Panc1 (cell line): ENCODE data around the gene TCF7. TPM values are rescaled to one million over a fixed set of nuclear protein-coding genes. Genes with fewer than 3 reads are reported as not detected.

Experiments
- ATAC-seq: fragments of 200-7000 bp; cut with Tn5 transposase; 2 replicates; pipeline ENCODE4 v1.9.1; 2020; ENCODE audit warnings: mild to moderate bottlenecking, moderate library complexity
- BruUV-seq: library from RNA; stranded (reverse); fragments of 400-500 nt; replicated peaks from 2 replicates; lab custom pipeline; 2021; lab: Mats Ljungman, UMichigan
- CTCF ChIA-PET: fragments of 300-600 bp; sonication (Branson Sonifier 250); formaldehyde crosslinking; loops from one replicate; lab custom pipeline; 2022; ENCODE audit warnings: antibody characterized with exemption; lab: Charles Lee
- POLR2A ChIA-PET: fragments of 300-600 bp; sonication (Branson Sonifier 250); formaldehyde crosslinking; loops from one replicate; lab custom pipeline; 2022; ENCODE audit warnings: antibody characterized with exemption; lab: Charles Lee
- DNase-seq: peaks from one replicate; pipeline ENCODE4 v3.0.0-alpha.2; 2010; ENCODE audit warnings: low read depth, low spot score
- H3K27ac ChIP-seq: 2 replicates; pipeline ENCODE4 v1.5.1; 2011; ENCODE audit warnings: mild to moderate bottlenecking, low read length, inconsistent platforms
- H3K27me3 ChIP-seq: fragments of 200-500 bp; sonication (Bioruptor generic); 2 replicates; pipeline ENCODE4 v1.6.0; 2014; ENCODE audit warnings: low read length, inconsistent platforms; ENCODE audit not compliant: control insufficient read depth, insufficient read depth
- H3K36me3 ChIP-seq: fragments of 200-500 bp; sonication (Bioruptor generic); 2 replicates; pipeline ENCODE4 v1.5.1; 2014; ENCODE audit warnings: inconsistent platforms, mild to moderate bottlenecking, low read length, moderate library complexity; ENCODE audit not compliant: control insufficient read depth, insufficient read depth
- H3K4me1 ChIP-seq: 2 replicates; pipeline ENCODE4 v1.5.1; 2011; ENCODE audit warnings: inconsistent platforms, mild to moderate bottlenecking, low read length, moderate library complexity; ENCODE audit not compliant: control insufficient read depth, insufficient read depth
- H3K4me3 ChIP-seq, 2 experiments: 2 replicates each; pipeline ENCODE4 v1.5.1; 2011 to 2012; ENCODE audit warnings: low read depth in 2 of 2, low read length in 2 of 2, mild to moderate bottlenecking in 2 of 2, inconsistent platforms in 1 of 2, moderate library complexity in 1 of 2
- H3K9me3 ChIP-seq: fragments of 200-500 bp; sonication (Bioruptor generic); 2 replicates; pipeline ENCODE4 v1.5.1; 2014; ENCODE audit warnings: low read depth, mild to moderate bottlenecking, inconsistent platforms, low read length, moderate library complexity; ENCODE audit not compliant: control insufficient read depth, insufficient read depth
- POLR2AphosphoS5 ChIP-seq: IDR thresholded peaks from 2 replicates; pipeline ENCODE4 v1.6.1; 2012; ENCODE audit warnings: mild to moderate bottlenecking, low read depth, low read length, moderate library complexity
- SIN3A ChIP-seq: IDR thresholded peaks from 2 replicates; pipeline ENCODE4 v1.6.1; 2012; ENCODE audit warnings: low read depth, mild to moderate bottlenecking, low read length, moderate library complexity, borderline replicate concordance; ENCODE audit not compliant: insufficient read depth
- TCF7L2 ChIP-seq: IDR thresholded peaks from 2 replicates; pipeline ENCODE4 v1.6.1; 2011; ENCODE audit warnings: mild to moderate bottlenecking, low read depth, low read length, inconsistent platforms
- in situ Hi-C: cut with HindIII; loops from 2 replicates; pipeline ENCODE4 v1.10.0; 2016; ENCODE audit warnings: low sequenced_read_pairs, low pct_unique_long_range_greater_than_20kb
- intact Hi-C: fragments of 100-400 bp; cut with micrococcal nuclease; formaldehyde crosslinking; loops from one replicate; pipeline ENCODE4 v1.10.0; 2022; ENCODE audit not compliant: unreplicated experiment
- total RNA-seq: library from RNA; stranded (reverse); gene quantifications from one replicate; pipeline ENCODE4 v1.2.1, GENCODE V29; 2021; ENCODE audit not compliant: unreplicated experiment
- TF ChIP-seq, protein P1 (sequence below), 2 experiments: IDR thresholded peaks; 2 replicates each; pipeline ENCODE4 v1.6.1; 2011 to 2012; ENCODE audit warnings: low read depth in 2 of 2, control low read depth in 1 of 2, low read length in 1 of 2, mild to moderate bottlenecking in 1 of 2, moderate library complexity in 1 of 2; ENCODE audit not compliant: insufficient read depth in 1 of 2
- TF ChIP-seq, protein P2 (sequence below): fragments of 450-650 bp; IDR thresholded peaks from 2 replicates; pipeline ENCODE4 v1.5.1; 2017; ENCODE audit warnings: mild to moderate bottlenecking

Gene TCF7
- total RNA-seq, 1 experiment from 2014 or later: 24.0 TPM

DNA sequence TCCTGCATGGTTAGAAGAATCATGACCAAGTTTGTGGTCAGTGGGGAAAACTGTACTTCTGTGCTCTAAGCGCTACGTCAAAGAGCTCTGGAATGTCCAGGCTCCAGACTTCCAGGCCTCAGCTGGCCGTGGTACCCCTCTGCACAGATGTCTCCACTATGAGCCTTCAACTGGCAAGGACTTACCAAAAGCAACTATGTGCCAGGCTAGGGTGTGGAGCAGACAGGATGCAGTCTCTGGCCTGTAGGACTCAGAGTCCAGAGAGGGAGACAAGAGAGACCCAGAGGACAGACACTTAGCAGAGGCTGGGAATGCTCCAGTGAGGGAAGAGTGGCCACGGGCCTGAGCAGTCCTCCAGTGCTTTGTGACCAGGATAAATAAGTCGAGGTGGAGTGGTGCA, 31.0 kb upstream of the TCF7 start:
- H3K27ac ChIP-seq: no peak overlapping the region
- TF ChIP-seq, protein P1, sequence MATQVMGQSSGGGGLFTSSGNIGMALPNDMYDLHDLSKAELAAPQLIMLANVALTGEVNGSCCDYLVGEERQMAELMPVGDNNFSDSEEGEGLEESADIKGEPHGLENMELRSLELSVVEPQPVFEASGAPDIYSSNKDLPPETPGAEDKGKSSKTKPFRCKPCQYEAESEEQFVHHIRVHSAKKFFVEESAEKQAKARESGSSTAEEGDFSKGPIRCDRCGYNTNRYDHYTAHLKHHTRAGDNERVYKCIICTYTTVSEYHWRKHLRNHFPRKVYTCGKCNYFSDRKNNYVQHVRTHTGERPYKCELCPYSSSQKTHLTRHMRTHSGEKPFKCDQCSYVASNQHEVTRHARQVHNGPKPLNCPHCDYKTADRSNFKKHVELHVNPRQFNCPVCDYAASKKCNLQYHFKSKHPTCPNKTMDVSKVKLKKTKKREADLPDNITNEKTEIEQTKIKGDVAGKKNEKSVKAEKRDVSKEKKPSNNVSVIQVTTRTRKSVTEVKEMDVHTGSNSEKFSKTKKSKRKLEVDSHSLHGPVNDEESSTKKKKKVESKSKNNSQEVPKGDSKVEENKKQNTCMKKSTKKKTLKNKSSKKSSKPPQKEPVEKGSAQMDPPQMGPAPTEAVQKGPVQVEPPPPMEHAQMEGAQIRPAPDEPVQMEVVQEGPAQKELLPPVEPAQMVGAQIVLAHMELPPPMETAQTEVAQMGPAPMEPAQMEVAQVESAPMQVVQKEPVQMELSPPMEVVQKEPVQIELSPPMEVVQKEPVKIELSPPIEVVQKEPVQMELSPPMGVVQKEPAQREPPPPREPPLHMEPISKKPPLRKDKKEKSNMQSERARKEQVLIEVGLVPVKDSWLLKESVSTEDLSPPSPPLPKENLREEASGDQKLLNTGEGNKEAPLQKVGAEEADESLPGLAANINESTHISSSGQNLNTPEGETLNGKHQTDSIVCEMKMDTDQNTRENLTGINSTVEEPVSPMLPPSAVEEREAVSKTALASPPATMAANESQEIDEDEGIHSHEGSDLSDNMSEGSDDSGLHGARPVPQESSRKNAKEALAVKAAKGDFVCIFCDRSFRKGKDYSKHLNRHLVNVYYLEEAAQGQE (IDR thresholded peaks at IDR 0.05; ENCODE audit: insufficient read depth in 1 of 2, low read depth in 2 of 2, low read length in 1 of 2): no peak
- TF ChIP-seq TCF7L2 (no peak), POLR2AphosphoS5 (no peak), SIN3A (no peak)
- TF ChIP-seq, protein P2, sequence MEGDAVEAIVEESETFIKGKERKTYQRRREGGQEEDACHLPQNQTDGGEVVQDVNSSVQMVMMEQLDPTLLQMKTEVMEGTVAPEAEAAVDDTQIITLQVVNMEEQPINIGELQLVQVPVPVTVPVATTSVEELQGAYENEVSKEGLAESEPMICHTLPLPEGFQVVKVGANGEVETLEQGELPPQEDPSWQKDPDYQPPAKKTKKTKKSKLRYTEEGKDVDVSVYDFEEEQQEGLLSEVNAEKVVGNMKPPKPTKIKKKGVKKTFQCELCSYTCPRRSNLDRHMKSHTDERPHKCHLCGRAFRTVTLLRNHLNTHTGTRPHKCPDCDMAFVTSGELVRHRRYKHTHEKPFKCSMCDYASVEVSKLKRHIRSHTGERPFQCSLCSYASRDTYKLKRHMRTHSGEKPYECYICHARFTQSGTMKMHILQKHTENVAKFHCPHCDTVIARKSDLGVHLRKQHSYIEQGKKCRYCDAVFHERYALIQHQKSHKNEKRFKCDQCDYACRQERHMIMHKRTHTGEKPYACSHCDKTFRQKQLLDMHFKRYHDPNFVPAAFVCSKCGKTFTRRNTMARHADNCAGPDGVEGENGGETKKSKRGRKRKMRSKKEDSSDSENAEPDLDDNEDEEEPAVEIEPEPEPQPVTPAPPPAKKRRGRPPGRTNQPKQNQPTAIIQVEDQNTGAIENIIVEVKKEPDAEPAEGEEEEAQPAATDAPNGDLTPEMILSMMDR: no peak
- CTCF ChIA-PET: interaction anchor here (0.6 to 0.7 kb wide), 2 partner anchors 17 to 99 kb away, joined by 4 read pairs; no protein-coding TSS in a partner anchor
- POLR2A ChIA-PET: interaction anchor here (0.5 kb wide), 1 partner anchor 1243 kb away, joined by 11 read pairs; no protein-coding TSS in a partner anchor
- no peaks in the 10 kb centered on the region for H3K36me3 ChIP-seq
- BruUV-seq: no TSS peak
- intact Hi-C loops (no loop called here), in situ Hi-C loops (no loop called here)
- DNase-seq: no peak
- H3K4me1 ChIP-seq: no peaks in the 10 kb centered on the region
- no peaks in the 10 kb centered on the region for H3K27me3 ChIP-seq
- H3K9me3 ChIP-seq: no peaks in the 10 kb centered on the region
- ATAC-seq: peak; percentile 67
- no peak overlapping the region for H3K4me3 ChIP-seq

DNA sequence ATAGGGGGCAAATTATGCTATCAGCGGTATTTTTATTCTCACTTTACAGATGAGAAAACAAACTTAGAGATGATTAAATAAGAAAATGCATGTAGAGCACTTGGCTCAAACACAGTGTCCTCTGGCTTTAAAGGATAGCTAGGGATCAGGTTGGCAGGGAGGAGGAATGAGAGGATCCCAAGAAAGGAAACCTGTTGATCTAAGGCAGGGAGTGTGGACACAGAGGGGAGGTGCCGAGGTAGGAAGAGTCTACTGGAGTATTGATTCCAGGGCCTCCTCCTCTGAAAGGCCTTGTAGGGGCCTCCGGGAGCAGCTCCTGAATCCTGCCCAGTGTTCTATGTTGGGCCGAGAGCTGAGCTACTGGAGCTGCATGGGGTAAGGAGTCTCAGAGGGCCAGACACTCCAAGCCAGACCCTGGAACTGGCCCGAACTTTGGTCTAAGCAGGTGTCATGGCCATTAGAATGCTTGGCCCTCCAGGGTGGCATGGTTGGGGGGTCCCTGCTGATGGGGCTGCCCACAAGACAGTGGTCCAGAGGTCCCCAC, 30.4 kb upstream of the TCF7 start:
- Histone ChIP-seq H3K4me3 (no peak overlapping the region), H3K9me3 (no peaks in the 10 kb centered on the region), H3K27me3 (no peaks in the 10 kb centered on the region), H3K27ac (no peak overlapping the region), H3K36me3 (no peaks in the 10 kb centered on the region), H3K4me1 (no peaks in the 10 kb centered on the region)
- 0 out of 2 replicates have a peak, but pooled peaks have one; percentile 16 for ATAC-seq
- intact Hi-C loops: no loop called here
- CTCF ChIA-PET: interaction anchor here (0.6 kb wide), 1 partner anchor 98 kb away, joined by 4 read pairs; no protein-coding TSS in a partner anchor
- DNase-seq: no peak
- POLR2A ChIA-PET: interaction anchor here (0.5 kb wide), 1 partner anchor 1243 kb away, joined by 11 read pairs; no protein-coding TSS in a partner anchor
- TF ChIP-seq, protein P2: no peak
- TF ChIP-seq POLR2AphosphoS5 (no peak), SIN3A (no peak), TCF7L2 (no peak)
- TF ChIP-seq, protein P1 (IDR thresholded peaks at IDR 0.05; ENCODE audit: insufficient read depth in 1 of 2, low read depth in 2 of 2, low read length in 1 of 2): no peak
- in situ Hi-C loops: no loop called here
- BruUV-seq: no TSS peak
